Nucleus accumbens (tissue), 56 donors: ENCODE data around the gene TSPAN13.
A peak's percentile ranks its signal among the peaks of the same experiment; 100 is the strongest.

Experiments
- DNase-seq, 56 donors: peaks; one replicate each; lab custom pipeline; 2025; lab: John Stamatoyannopoulos, UW

TSPAN13 gene

GRCh38 chr7:16753102-16753931 is at the start of gene TSPAN13:
Gene TSPAN13 (plus strand): TSS chr7:16753755. CDS start chr7:16753968, 213 bp downstream.
- peak in 50 of 56 donors; percentile 5 to 90 (median 64) for DNase-seq

- no peak for DNase-seq
Measured at GRCh38 chr7:16708511-16708910, 45.0 kb upstream of the TSPAN13 start.

GRCh38 chr7:16708980-16709379 is 44.6 kb upstream of the TSPAN13 start:
- no peak for DNase-seq

- DNase-seq: no peak
Measured at GRCh38 chr7:16710651-16711050, 42.9 kb upstream of the TSPAN13 start.

GRCh38 chr7:16711730-16712129 is 41.8 kb upstream of the TSPAN13 start:
- DNase-seq: no peak

DNA sequence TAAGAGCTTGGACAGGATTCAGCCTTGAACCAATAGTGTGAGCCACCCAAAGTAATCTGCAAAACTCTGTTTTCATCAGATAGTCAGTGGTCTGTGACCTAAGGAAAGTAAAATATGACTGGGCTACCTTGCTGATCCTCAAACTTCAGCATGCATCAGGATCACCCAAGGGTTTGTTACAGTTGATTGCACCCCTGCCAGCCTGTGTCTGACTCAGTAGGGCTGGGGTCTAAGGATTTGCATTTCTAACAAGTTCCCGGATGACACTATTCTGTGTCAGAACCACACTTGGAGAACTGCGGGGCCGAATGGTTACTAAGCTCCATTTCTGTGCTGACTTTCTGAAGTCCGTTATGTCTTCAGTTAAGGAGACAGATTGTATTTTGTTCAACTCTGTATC is 40.6 kb upstream of the TSPAN13 start:
- DNase-seq: no peak

GRCh38 chr7:16715928-16716327 is 37.6 kb upstream of the TSPAN13 start:
- no peak for DNase-seq

GRCh38 chr7:16718111-16718656 is 35.4 kb upstream of the TSPAN13 start:
- DNase-seq: no peak

GRCh38 chr7:16719699-16720098 is 33.9 kb upstream of the TSPAN13 start:
- no peak for DNase-seq

DNA sequence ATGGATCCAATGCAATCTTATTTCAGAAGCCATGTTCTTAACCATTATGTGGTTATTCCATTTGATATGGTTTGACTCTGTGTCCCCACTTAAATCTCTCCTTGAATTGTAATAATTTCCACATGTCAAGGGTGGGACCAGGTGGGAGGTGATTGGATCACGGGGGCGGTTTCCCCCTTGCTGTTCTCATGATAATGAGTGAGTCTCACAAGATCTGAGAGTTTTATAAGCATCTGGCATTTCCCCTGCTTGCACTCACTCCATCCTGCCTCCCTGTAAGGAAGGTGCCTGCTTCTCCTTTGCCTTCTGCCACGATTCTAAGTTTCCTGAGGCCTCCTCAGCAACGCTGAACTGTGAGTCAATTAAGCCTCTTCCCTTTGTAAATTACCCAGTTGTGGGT is 32.0 kb upstream of the TSPAN13 start:
- DNase-seq: peak in 15 of 56 donors; percentile 2 to 48 (median 22)

GRCh38 chr7:16724344-16724743 is 29.2 kb upstream of the TSPAN13 start:
- no peak for DNase-seq

- no peak for DNase-seq
Measured at GRCh38 chr7:16726189-16726588, 27.4 kb upstream of the TSPAN13 start.

- no peak for DNase-seq
Measured at GRCh38 chr7:16727736-16728135, 25.8 kb upstream of the TSPAN13 start.

GRCh38 chr7:16728811-16729210 is 24.7 kb upstream of the TSPAN13 start:
- no peak for DNase-seq

GRCh38 chr7:16729541-16729940 is 24.0 kb upstream of the TSPAN13 start:
- no peak for DNase-seq

DNA sequence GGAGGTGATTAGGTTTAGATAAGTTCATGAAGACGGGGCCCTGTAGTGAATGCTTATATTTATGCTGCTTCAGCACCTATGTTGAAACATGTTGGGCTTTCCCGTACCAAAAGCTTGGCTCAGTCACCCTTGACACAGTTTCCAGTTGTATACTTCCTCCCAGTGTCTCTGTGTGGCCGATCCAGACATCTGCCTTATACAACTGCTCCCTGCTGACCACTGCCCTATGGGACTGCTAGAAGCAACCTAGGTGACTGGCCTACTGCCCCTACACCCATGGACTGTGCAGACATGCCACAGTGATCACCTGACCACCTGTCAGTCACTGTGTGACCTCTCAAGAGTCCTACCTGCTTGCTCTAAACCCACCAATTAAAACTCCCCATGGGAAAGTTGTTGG is 22.6 kb upstream of the TSPAN13 start:
- no peak for DNase-seq

- no peak for DNase-seq
Measured at GRCh38 chr7:16732828-16733227, 20.7 kb upstream of the TSPAN13 start.

GRCh38 chr7:16734148-16734726 is 19.3 kb upstream of the TSPAN13 start:
- DNase-seq: no peak

- no peak for DNase-seq
Measured at GRCh38 chr7:16735020-16735419, 18.5 kb upstream of the TSPAN13 start.

GRCh38 chr7:16738011-16738688 is 15.4 kb upstream of the TSPAN13 start:
- DNase-seq: no peak
